Left kidney (tissue), 2 donors: ENCODE measurements around the gene UBE2C. TPM values are rescaled to one million over a fixed set of nuclear protein-coding genes. Genes with fewer than 3 reads are reported as not detected.
"Not testable (repeated sequence)": the region's sequence is repeated elsewhere in the genome, so short reads cannot be mapped to it uniquely, and the experiment has no call there.

Experiments used
- DNase-seq: peaks from one replicate; pipeline ENCODE4 v3.0.0-alpha.2; 2013
- polyA plus RNA-seq: library from polyadenylated mRNA; unstranded; fragments of 120-200 nt; gene quantifications from one replicate; pipeline ENCODE4 v1.2.1, GENCODE V29; 2013; ENCODE audit not compliant: insufficient read length

The UBE2C gene
- polyA plus RNA-seq, 1 donor, result 84.4 TPM

GRCh38 chr20:45796337-45797065 is 15.9 kb upstream of the UBE2C start:
- no peak for DNase-seq

GRCh38 chr20:45797510-45797909 is 14.9 kb upstream of the UBE2C start:
- DNase-seq, result not testable (repeated sequence)

DNA sequence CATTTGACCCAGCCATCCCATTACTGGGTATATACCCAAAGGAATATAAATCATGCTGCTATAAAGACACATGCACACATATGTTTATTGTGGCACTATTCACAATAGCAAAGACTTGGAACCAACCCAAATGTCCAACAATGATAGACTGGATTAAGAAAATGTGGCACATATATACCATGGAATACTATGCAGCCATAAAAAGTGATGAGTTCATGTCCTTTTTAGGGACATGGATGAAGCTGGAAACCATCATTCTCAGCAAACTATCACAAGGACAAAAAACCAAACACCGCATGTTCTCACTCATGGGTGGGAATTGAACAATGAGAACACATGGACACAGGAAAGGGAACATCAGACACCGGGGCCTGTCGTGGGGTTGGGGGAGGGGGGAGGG is 14.5 kb upstream of the UBE2C start:
- not testable (repeated sequence) for DNase-seq

- DNase-seq, result no peak
Measured at GRCh38 chr20:45798935-45799642, 13.4 kb upstream of the UBE2C start.

- DNase-seq, result no peak
Measured at GRCh38 chr20:45801851-45802250, 10.6 kb upstream of the UBE2C start.

GRCh38 chr20:45810191-45810970 is 2.1 kb upstream of the UBE2C start:
- DNase-seq, result no peak

DNA sequence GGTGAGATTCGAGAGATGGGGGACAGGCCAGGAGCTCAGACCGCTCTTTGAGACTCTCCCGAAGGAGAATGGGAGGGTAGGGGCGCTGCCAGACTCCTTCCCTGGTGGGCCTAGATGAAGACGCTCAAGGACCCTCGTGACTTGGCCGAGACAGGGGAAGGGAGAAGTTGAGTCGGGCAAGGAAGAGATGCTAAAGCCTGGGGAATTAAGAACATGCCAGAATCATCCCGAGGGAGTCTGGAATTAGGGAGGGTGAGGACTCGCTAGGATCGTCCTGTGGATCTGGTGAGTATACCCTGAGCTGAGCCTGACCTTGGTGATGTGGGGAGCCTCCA is 529 bp downstream of the UBE2C start:
- DNase-seq, result no peak

GRCh38 chr20:45813489-45813888 is 1.0 kb downstream of the UBE2C start:
- DNase-seq, result no peak

DNA sequence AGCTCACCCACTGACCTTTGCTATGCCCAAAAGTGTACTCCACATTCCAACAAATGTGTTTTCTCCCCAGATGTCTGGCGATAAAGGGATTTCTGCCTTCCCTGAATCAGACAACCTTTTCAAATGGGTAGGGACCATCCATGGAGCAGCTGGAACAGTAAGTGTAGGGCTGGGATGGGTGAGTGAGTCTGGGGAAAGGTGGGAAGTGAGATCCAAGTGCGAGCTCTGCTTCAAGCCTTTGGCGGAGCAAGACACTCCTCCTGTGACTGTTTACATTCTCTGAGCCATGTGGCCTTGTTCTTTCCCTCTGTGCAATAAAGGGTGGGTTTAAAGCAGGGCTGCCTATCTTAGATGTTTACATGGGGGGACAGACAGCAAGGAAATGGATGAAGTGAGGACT is 1.9 kb downstream of the UBE2C start:
- DNase-seq, result no peak

DNA sequence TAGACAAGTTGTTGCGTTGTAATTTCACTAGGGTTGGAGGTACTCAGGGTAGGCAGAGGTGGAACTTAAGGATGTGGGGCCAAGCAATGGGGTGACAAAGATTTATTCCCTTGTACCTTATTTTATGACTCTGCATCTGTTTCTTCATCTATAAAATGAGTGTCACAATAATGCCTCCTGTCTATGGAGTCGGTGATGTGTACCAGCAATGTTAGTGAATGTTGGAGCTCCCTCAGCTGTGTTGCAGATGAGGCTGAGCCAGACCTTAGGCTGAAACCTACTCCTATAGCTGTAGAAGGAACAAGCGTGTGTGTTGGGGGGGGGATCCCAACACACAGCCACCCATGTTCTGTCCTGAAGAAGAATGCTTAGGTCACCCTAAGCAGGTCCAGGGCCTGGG is 4.5 kb downstream of the UBE2C start:
- DNase-seq, result no peak

DNA sequence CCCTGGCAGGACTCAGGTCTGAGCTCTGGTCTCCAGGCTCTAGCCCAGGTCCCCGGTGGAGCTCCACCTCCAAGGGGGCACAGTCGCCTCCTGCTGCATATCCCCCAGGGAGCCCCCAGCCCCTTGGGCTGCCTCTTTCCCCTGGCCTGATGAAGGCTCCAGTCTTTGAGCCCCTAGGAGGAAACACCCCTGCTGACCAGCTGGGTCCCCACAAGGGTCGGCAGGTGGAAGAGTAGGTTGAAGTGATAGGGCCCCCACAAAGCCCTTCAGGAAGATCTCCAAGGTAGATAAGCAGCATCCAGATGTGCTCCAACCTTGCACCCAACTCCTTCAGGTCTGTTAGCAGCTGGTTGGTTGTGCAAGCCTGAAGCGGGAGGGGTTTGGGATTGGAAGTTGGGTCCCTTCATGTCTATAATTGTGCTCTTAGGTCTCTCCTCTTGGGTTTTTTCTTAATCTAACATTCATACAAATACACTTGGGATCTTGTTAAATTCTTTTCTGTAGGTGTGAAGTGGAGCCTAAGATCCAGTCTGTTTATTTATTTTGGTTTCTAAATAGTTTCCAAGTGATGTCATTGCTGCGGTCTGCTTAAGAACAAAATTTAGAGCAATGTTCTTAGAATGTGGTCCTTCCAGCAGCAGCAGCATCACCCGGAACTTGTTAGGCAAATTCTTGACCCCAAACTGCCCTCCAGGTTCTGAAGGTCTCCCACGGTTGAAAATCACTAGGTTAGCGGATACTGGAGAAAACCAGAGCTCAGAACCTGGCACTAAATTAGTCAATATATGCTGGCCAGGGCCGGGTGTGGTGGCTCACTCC is 5.1 kb downstream of the UBE2C start:
- no peak for DNase-seq

DNA sequence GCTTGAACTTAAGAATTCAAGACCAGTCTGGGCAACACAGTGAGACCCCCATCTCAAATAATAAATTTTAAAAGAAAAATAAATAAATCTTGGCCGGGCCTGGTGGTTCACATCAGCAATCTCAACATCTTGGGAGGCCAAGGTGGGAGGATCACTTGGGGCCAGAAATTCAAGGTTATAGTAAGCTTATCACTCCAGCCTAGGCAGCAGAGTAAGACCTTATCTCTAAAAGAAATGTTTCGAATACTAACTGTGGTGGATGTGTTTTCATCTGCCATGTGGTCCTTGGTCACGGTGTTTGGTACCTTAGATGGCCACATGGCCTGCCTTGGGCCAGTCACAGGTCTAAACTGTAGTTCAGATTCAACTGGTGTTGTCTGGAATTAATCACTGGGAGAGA is 5.8 kb downstream of the UBE2C start:
- no peak for DNase-seq

GRCh38 chr20:45819466-45819865 is 7.0 kb downstream of the UBE2C start:
- no peak for DNase-seq

- DNase-seq, result no peak
Measured at GRCh38 chr20:45821947-45822346, 9.5 kb downstream of the UBE2C start.

- DNase-seq, result no peak
Measured at GRCh38 chr20:45822857-45823256, 10.4 kb downstream of the UBE2C start.

GRCh38 chr20:45823949-45824835 is 11.7 kb downstream of the UBE2C start:
- no peak for DNase-seq

- no peak for DNase-seq
Measured at GRCh38 chr20:45826381-45827019, 14.1 kb downstream of the UBE2C start.

DNA sequence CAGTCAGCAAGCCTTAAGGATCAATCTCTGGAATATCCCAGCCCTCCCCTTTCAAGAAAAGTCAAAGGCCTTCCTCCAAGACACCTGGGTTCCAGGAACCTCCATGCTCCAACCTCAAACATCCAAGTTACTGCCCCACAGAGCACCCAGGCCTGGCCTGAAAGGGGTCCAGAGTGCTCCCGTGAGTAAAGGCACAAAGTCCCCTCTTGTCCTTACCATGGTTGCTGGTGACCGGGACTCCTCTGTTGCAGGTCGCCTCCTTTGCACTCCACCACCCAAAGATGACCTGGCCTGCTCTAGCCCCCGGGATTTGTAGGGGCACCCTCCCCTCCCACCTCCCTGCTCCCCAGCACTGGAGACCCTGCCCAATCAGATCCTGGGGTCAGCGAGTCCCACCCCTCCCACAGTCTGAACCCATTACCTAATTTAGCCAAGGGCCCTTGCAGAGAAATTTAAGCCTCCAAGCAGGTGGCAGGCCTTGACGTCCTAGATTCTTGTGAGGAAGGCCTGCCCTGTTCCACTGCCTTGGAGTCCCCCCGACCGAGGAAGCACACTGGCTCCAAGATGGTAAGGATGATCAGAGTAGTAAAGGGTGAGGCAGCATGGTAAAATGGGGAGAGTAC is 14.7 kb downstream of the UBE2C start, which contains the start of gene TNNC2:
TNNC2 (minus strand) TSS at position 283 of the 623 bp plus-strand sequence; CDS start at position 219, 64 bp downstream.
- no peak for DNase-seq

DNA sequence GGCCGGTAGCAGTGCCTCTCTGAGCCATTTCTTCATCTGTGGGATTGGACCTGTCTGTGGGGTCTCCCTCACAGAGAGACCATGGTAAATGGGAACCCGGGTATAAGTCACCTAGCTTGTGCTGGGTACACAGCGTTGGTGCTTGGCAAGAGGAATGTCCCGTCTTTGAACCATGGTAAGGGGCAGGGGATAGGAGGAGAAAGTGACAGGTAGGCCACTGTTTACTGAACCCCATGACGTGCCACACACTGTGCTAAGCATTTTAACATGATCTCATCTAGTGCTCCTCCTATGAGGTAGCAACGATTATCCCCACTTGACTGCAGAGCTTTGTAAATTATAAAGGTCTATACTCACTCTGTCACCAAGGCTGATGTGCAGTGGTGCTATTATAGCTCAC is 15.3 kb downstream of the UBE2C start:
- DNase-seq, result no peak

DNA sequence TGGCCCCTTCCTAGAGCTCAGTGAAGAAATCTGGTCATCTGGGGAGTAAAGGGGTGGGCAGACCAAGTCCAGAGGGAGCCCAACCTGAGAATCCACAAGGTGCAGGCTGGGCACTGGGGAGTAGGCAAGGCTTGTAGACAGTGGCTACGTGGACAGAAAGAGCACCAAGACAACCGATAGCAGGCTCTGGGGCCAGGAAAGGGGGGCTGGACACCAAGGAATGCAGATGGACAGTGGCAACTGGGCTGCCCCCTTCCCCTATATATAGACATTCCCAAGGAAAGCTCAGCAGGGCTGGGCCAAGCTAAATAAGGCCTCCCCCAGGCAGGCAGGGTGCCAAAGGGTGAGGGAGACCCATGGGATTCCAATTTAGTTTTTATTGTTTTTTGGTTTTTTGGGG is 16.1 kb downstream of the UBE2C start:
- DNase-seq, result no peak
